Measurements from ENCODE around the gene ATXN7L3B. TPM values are rescaled to one million over a fixed set of nuclear protein-coding genes. Genes with fewer than 3 reads are reported as not detected.

The ATXN7L3B gene
- total and polyA plus RNA-seq, 2 donors from 2014 or later, result 23.5 to 35.1 TPM

GRCh38 chr12:74584483-74585062 is 46.9 kb downstream of the ATXN7L3B start:
- H3K27ac ChIP-seq (ENCODE audit: low read depth in 2 of 2, low read length in 2 of 2), result no peak overlapping the region
- intact Hi-C loops (cut with DNase I), result no loop called here
- no peaks in the 10 kb centered on the region for H3K4me1 ChIP-seq (ENCODE audit: control insufficient read depth in 2 of 3, insufficient read depth in 2 of 3, low read depth in 1 of 3, low read length in 3 of 3)
- H3K27me3 ChIP-seq (ENCODE audit: control insufficient read depth, insufficient read depth, low read length), result no peaks in the 10 kb centered on the region
- no peak for DNase-seq
- H3K9me3 ChIP-seq (ENCODE audit: control insufficient read depth in 2 of 3, insufficient read depth in 1 of 3, low read length in 3 of 3), result no peaks in the 10 kb centered on the region
- no peak for FAIRE-seq
- no peak for TF ChIP-seq CTCF (IDR thresholded peaks at IDR 0.05; ENCODE audit: borderline replicate concordance, extremely low read depth, insufficient read depth)
- H3K36me3 ChIP-seq (ENCODE audit: control insufficient read depth in 2 of 3, insufficient read depth in 3 of 3, low read length in 3 of 3), result no peaks in the 10 kb centered on the region
- no peak overlapping the region for H3K9ac ChIP-seq (ENCODE audit: low read length in 3 of 3)
- no peak overlapping the region for H3K4me3 ChIP-seq (ENCODE audit: low read length in 3 of 3)

- no peak overlapping the region for H3K4me3 ChIP-seq (ENCODE audit: low read length in 3 of 3)
- no peak for TF ChIP-seq CTCF (IDR thresholded peaks at IDR 0.05; ENCODE audit: borderline replicate concordance, extremely low read depth, insufficient read depth)
- no peak overlapping the region for H3K27ac ChIP-seq (ENCODE audit: low read depth in 2 of 2, low read length in 2 of 2)
- no peak overlapping the region for H3K9ac ChIP-seq (ENCODE audit: low read length in 3 of 3)
- no peak for DNase-seq
- no peak for FAIRE-seq
- no peaks in the 10 kb centered on the region for H3K9me3 ChIP-seq (ENCODE audit: control insufficient read depth in 2 of 3, insufficient read depth in 1 of 3, low read length in 3 of 3)
- H3K36me3 ChIP-seq (ENCODE audit: control insufficient read depth in 2 of 3, insufficient read depth in 3 of 3, low read length in 3 of 3), result no peaks in the 10 kb centered on the region
- intact Hi-C loops (cut with DNase I), result no loop called here
- H3K27me3 ChIP-seq (ENCODE audit: control insufficient read depth, insufficient read depth, low read length), result no peaks in the 10 kb centered on the region
- H3K4me1 ChIP-seq (ENCODE audit: control insufficient read depth in 2 of 3, insufficient read depth in 2 of 3, low read depth in 1 of 3, low read length in 3 of 3), result no peaks in the 10 kb centered on the region
Measured at GRCh38 chr12:74586251-74586650, 48.6 kb downstream of the ATXN7L3B start.

All from kidney (tissue), 14 donors.